Stimulated activated naive CD8-positive, alpha-beta T cell treated with anti-CD3 and anti-CD28 coated beads, Interleukin-15, Interleukin-2, amounts not matched to agents 100 ng/mL and 50 ng/mL, for 24 hours (primary cell): Measurements from ENCODE around the gene PRMT1.
"Not testable (repeated sequence)": the region's sequence is repeated elsewhere in the genome, so short reads cannot be mapped to it uniquely, and the experiment has no call there.

Experiments used
- H3K27ac Mint-ChIP-seq: one replicate; pipeline ENCODE4 v1.8.0; 2021; ENCODE audit warnings: mild to moderate bottlenecking, mixed read lengths
- H3K27me3 Mint-ChIP-seq: one replicate; pipeline ENCODE4 v1.8.0; 2021; ENCODE audit warnings: mixed read lengths
- H3K36me3 Mint-ChIP-seq: one replicate; pipeline ENCODE4 v1.8.0; 2021; ENCODE audit warnings: low read depth, mixed read lengths
- H3K4me1 Mint-ChIP-seq: one replicate; pipeline ENCODE4 v1.8.0; 2021; ENCODE audit warnings: low read depth, mixed read lengths
- H3K4me3 Mint-ChIP-seq: one replicate; pipeline ENCODE4 v1.8.0; 2021; ENCODE audit warnings: mild to moderate bottlenecking, mixed read lengths
- H3K9me3 Mint-ChIP-seq: one replicate; pipeline ENCODE4 v1.8.0; 2021; ENCODE audit warnings: mixed read lengths

Gene PRMT1

DNA sequence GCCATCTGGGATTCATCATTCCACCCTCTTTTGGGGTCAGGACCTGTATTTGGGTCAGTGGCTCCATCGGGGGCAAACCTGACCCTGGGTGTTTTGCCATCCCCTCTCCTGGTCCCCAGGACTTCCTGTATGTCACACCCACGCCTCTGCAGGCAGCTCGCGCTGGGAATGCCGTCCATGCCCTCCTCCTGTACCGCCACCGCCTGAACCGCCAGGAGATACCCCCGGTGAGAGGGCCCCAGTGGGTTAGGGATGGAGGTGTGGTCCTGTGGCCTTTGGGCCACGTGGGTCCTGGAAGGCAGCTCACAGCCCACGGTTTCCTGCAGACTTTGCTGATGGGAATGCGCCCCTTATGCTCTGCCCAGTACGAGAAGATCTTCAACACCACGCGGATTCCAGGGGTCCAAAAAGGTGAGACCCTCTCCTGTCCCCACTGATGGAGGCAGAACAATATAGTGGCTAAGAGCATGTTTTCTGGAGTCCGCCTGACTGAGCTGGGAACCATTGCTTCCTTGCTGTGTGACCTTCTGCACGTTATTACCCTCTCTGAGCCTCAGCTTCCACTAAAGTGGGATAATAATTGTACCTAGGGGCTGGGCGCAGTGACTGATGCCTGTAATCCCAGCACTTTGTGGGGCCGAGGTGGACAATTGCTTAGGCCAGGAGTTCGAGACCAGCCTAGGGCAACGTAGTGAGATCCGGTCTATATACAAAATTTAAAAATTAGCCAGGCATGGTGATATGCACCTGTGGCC is 28.0 kb downstream of the PRMT1 start:
- Mint-ChIP-seq H3K36me3 (no peaks in the 10 kb centered on the region), H3K27me3 (no peaks in the 10 kb centered on the region), H3K9me3 (no peaks in the 10 kb centered on the region), H3K4me1 (no peaks in the 10 kb centered on the region), H3K4me3 (no peak overlapping the region), H3K27ac (no peak overlapping the region)

DNA sequence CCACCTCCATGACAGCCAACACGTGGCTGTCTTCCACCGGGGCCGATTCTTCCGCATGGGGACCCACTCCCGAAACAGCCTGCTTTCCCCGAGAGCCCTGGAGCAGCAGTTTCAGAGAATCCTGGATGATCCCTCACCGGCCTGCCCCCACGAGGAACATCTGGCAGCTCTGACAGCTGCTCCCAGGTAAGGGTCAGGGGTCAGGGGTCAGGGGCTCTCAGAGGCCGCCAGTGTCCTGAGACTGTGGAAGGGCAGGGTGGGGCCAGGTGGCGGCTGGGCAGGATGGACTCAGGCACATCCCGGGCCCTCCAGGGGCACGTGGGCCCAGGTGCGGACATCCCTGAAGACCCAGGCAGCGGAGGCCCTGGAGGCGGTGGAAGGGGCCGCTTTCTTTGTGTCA is 28.8 kb downstream of the PRMT1 start:
- Mint-ChIP-seq H3K27me3 (no peaks in the 10 kb centered on the region), H3K4me3 (no peak overlapping the region), H3K36me3 (no peaks in the 10 kb centered on the region), H3K27ac (no peak overlapping the region), H3K9me3 (no peaks in the 10 kb centered on the region), H3K4me1 (no peaks in the 10 kb centered on the region)

- H3K27me3 Mint-ChIP-seq: no peaks in the 10 kb centered on the region
Measured at GRCh38 chr19:49710372-49710951, 33.4 kb downstream of the PRMT1 start.

DNA sequence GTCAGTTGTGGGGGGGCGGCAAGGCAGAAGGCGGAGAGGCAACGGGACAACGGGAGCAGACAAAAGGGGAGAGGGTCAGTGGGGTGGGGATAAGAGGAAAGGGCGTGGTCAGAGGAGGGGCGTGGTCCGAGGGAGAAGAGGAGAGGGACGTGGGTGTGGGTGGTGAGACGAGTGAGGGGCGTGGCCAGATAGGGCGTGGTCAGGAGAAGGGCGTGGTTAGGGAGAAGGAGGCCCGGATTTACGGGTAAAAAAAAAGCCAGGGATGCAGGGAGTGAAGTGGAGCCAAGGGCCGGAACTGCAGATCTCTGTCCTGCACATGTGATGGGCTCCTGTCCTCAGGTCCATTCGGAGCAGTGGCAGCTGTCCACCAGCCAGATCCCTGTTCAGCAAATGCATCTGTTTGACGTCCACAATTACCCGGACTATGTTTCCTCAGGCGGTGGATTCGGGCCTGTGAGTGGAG is 35.4 kb downstream of the PRMT1 start:
- no peaks in the 10 kb centered on the region for H3K27me3 Mint-ChIP-seq
- peaks cover 5% of the 10 kb centered on the region for H3K4me1 Mint-ChIP-seq
- H3K36me3 Mint-ChIP-seq: no peaks in the 10 kb centered on the region
- no peaks in the 10 kb centered on the region for H3K9me3 Mint-ChIP-seq
- H3K27ac Mint-ChIP-seq: no peak overlapping the region
- H3K4me3 Mint-ChIP-seq: no peak overlapping the region

More at GRCh38 chr19:49710372-49710951, 33.4 kb downstream of the PRMT1 start:
- H3K9me3 Mint-ChIP-seq: no peaks in the 10 kb centered on the region
- H3K4me3 Mint-ChIP-seq: no peak overlapping the region
- no peaks in the 10 kb centered on the region for H3K36me3 Mint-ChIP-seq
- no peaks in the 10 kb centered on the region for H3K4me1 Mint-ChIP-seq
- no peak overlapping the region for H3K27ac Mint-ChIP-seq

GRCh38 chr19:49713236-49713845 is 36.3 kb downstream of the PRMT1 start:
- Mint-ChIP-seq H3K27ac (no peak overlapping the region), H3K36me3 (no peaks in the 10 kb centered on the region), H3K9me3 (no peaks in the 10 kb centered on the region), H3K4me3 (no peak overlapping the region), H3K27me3 (no peaks in the 10 kb centered on the region), H3K4me1 (peaks cover 9% of the 10 kb centered on the region)

- H3K27me3 Mint-ChIP-seq: no peaks in the 10 kb centered on the region
- no peaks in the 10 kb centered on the region for H3K9me3 Mint-ChIP-seq
- no peak overlapping the region for H3K4me3 Mint-ChIP-seq
- no peaks in the 10 kb centered on the region for H3K36me3 Mint-ChIP-seq
- H3K27ac Mint-ChIP-seq: no peak overlapping the region
- H3K4me1 Mint-ChIP-seq: peaks cover 14% of the 10 kb centered on the region
Measured at GRCh38 chr19:49716154-49716553, 39.1 kb downstream of the PRMT1 start.

- H3K27ac Mint-ChIP-seq: no peak overlapping the region
- H3K4me1 Mint-ChIP-seq: peaks cover 14% of the 10 kb centered on the region
- H3K36me3 Mint-ChIP-seq: no peaks in the 10 kb centered on the region
- peak overlapping the region; percentile 90 for H3K4me3 Mint-ChIP-seq
- H3K9me3 Mint-ChIP-seq: no peaks in the 10 kb centered on the region
- H3K27me3 Mint-ChIP-seq: no peaks in the 10 kb centered on the region
Measured at GRCh38 chr19:49718511-49718910, 41.4 kb downstream of the PRMT1 start.

GRCh38 chr19:49718991-49719390 is 41.9 kb downstream of the PRMT1 start:
- Mint-ChIP-seq H3K4me1 (peaks cover 14% of the 10 kb centered on the region), H3K36me3 (no peaks in the 10 kb centered on the region), H3K4me3 (no peak overlapping the region), H3K27ac (no peak overlapping the region), H3K9me3 (no peaks in the 10 kb centered on the region), H3K27me3 (no peaks in the 10 kb centered on the region)

- H3K4me1 Mint-ChIP-seq: peaks cover 14% of the 10 kb centered on the region
- H3K4me3 Mint-ChIP-seq, H3K9me3 Mint-ChIP-seq, H3K36me3 Mint-ChIP-seq, H3K27ac Mint-ChIP-seq, H3K27me3 Mint-ChIP-seq: not testable (repeated sequence)
Measured at GRCh38 chr19:49719420-49719819, 42.3 kb downstream of the PRMT1 start.

GRCh38 chr19:49727217-49728030 is 50.4 kb downstream of the PRMT1 start:
- Mint-ChIP-seq H3K27ac (no peak overlapping the region), H3K36me3 (no peaks in the 10 kb centered on the region), H3K27me3 (peaks cover 3% of the 10 kb centered on the region)

DNA sequence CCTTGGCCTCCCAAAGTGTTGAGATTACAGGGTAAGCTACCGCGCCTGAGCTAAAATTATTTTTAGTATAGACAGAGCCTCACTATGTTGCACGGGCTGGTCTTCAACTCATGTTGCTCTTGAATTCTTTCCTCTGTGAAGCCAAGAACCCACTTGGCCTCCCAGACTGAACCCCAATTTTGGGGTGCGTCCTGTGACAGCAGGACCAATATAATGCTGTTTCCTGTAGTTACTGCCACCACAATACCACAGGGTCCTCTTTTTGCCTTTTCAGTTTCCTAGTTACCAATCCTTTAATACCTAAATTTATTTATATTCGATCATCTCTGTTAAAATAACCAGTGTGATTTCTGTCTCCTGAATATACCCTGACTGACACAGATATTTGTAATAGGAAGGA is 53.1 kb downstream of the PRMT1 start:
- Mint-ChIP-seq H3K4me1 (no peaks in the 10 kb centered on the region), H3K9me3 (no peaks in the 10 kb centered on the region), H3K27me3 (peaks cover 3% of the 10 kb centered on the region), H3K36me3 (no peaks in the 10 kb centered on the region), H3K4me3 (no peak overlapping the region), H3K27ac (no peak overlapping the region)

More at GRCh38 chr19:49727217-49728030, 50.4 kb downstream of the PRMT1 start:
- Mint-ChIP-seq H3K4me1 (no peaks in the 10 kb centered on the region), H3K9me3 (no peaks in the 10 kb centered on the region), H3K4me3 (no peak overlapping the region)
